Osteocyte (in vitro differentiated cells): ENCODE results near the gene OPA1. TPM values are rescaled to one million over a fixed set of nuclear protein-coding genes. Genes with fewer than 3 reads are reported as not detected.

Source experiments
- DNase-seq: peaks from one replicate; pipeline ENCODE4 v3.0.0; 2021; ENCODE audit warnings: mixed read lengths; ENCODE audit not compliant: unreplicated experiment; ENCODE audit errors: extremely low spot score
- H3K27ac Mint-ChIP-seq: one replicate; pipeline ENCODE4 v1.8.0; 2021; ENCODE audit warnings: mild to moderate bottlenecking, mixed read lengths; ENCODE audit not compliant: unreplicated experiment
- H3K27me3 Mint-ChIP-seq: one replicate; pipeline ENCODE4 v1.8.0; 2021; ENCODE audit warnings: mixed read lengths; ENCODE audit not compliant: unreplicated experiment
- H3K36me3 Mint-ChIP-seq: one replicate; pipeline ENCODE4 v1.8.0; 2021; ENCODE audit warnings: mixed read lengths; ENCODE audit not compliant: unreplicated experiment
- H3K4me1 Mint-ChIP-seq: one replicate; pipeline ENCODE4 v1.8.0; 2021; ENCODE audit warnings: mixed read lengths; ENCODE audit not compliant: unreplicated experiment
- H3K4me3 Mint-ChIP-seq: one replicate; pipeline ENCODE4 v1.8.0; 2021; ENCODE audit warnings: mild to moderate bottlenecking, moderate library complexity, mixed read lengths; ENCODE audit not compliant: unreplicated experiment
- H3K9me3 Mint-ChIP-seq: one replicate; pipeline ENCODE4 v1.8.0; 2021; ENCODE audit warnings: mixed read lengths; ENCODE audit not compliant: unreplicated experiment
- total RNA-seq: library from RNA; stranded (reverse); gene quantifications from 2 replicates; pipeline ENCODE4 v1.2.1, GENCODE V29; 2021
- TF ChIP-seq, protein P1 (sequence below): fragments of 200-600 bp; sonication (generic); IDR thresholded peaks from 2 replicates; pipeline ENCODE4 v1.5.0; 2021; ENCODE audit warnings: antibody characterized with exemption, mild to moderate bottlenecking, moderate library complexity

Gene OPA1
- total RNA-seq, 1 donor from 2014 or later: 49.6 TPM

DNA sequence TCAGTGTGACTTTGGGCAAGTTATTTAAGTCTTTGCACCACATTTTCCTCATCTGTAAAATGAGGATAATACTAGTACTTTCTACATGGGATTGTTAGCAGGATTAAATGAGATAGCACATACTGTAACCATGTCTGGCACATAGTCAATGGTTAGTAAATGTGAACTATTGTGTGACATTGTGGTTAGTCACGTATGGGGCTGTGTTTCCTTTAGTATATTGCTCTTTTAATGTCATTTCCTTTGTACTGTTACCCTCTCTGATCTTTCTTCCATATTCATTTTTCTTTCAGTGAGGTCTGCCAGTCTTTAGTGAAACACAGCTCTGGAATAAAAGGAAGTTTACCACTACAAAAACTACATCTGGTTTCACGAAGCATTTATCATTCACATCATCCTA is 21.4 kb downstream of the OPA1 start:
- Mint-ChIP-seq H3K4me1 (peaks cover 1% of the 10 kb centered on the region), H3K36me3 (peaks cover 27% of the 10 kb centered on the region), H3K4me3 (no peak overlapping the region), H3K9me3 (no peaks in the 10 kb centered on the region), H3K27me3 (no peaks in the 10 kb centered on the region), H3K27ac (no peak overlapping the region)
- no peak for DNase-seq
- TF ChIP-seq, protein P1, sequence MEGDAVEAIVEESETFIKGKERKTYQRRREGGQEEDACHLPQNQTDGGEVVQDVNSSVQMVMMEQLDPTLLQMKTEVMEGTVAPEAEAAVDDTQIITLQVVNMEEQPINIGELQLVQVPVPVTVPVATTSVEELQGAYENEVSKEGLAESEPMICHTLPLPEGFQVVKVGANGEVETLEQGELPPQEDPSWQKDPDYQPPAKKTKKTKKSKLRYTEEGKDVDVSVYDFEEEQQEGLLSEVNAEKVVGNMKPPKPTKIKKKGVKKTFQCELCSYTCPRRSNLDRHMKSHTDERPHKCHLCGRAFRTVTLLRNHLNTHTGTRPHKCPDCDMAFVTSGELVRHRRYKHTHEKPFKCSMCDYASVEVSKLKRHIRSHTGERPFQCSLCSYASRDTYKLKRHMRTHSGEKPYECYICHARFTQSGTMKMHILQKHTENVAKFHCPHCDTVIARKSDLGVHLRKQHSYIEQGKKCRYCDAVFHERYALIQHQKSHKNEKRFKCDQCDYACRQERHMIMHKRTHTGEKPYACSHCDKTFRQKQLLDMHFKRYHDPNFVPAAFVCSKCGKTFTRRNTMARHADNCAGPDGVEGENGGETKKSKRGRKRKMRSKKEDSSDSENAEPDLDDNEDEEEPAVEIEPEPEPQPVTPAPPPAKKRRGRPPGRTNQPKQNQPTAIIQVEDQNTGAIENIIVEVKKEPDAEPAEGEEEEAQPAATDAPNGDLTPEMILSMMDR: no peak

DNA sequence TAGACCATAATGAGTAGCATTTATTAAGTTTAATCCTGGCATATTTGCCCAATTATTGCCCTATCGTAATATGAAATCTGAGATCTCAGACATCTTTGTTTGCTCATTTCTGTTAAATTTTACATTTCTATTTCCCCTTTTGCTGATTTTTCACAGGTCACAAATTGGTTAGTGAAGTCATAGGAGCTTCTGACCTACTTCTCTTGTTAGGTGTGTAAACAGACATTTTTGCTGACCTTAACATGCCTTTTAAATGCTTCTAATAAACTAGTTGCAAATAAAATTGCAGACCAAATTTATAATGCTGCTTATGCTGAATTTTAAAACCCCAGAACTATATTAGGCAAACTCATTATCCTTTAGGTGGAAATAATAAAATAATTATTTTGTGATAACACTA is 24.6 kb downstream of the OPA1 start:
- peaks cover 33% of the 10 kb centered on the region for H3K36me3 Mint-ChIP-seq
- no peaks in the 10 kb centered on the region for H3K9me3 Mint-ChIP-seq
- H3K4me1 Mint-ChIP-seq: no peaks in the 10 kb centered on the region
- H3K4me3 Mint-ChIP-seq: no peak overlapping the region
- H3K27me3 Mint-ChIP-seq: no peaks in the 10 kb centered on the region
- no peak overlapping the region for H3K27ac Mint-ChIP-seq
- no peak for DNase-seq
- TF ChIP-seq, protein P1: no peak

DNA sequence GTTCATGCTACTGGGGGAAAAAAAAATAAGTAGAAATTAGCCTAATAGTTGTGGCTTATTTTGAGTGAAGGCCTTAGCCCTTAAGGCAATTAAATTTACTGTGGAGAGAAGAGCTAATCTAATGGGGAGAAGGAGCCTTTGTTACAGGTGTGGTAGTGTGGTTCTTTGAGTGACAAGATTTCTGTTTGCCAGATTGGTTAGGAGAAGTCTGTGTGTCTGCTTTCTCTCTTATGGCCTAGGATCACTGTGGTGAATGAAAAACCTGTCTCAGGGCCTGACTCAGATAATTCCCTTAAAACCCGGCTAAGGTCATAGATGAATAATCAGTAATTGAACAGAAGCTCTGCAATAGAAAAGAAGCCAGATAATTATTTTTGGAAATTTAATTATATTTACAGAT is 27.0 kb downstream of the OPA1 start:
- H3K4me3 Mint-ChIP-seq: no peak overlapping the region
- no peaks in the 10 kb centered on the region for H3K9me3 Mint-ChIP-seq
- no peak for DNase-seq

DNA sequence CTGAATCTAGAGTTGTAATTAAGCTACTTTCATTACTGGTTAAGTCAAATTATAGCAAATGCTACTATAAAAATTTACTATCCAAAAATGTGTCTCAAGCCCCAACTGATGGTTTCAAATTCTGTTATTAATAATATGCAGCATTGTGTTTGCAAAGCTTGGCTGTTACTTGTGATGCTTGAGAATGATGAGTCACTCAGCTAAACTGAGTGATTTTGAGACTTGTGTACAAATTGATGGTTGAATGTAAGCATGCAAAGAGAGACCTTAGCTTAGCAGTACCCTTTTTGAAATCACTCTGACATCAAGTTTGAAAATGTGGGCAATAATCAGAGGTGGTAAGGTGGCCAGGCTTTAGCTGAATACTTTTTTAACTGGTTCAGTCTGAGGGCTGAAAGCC is 27.6 kb downstream of the OPA1 start:
- no peak for DNase-seq
- Mint-ChIP-seq H3K9me3 (no peaks in the 10 kb centered on the region), H3K27ac (no peak overlapping the region), H3K4me3 (no peak overlapping the region), H3K27me3 (no peaks in the 10 kb centered on the region), H3K4me1 (no peaks in the 10 kb centered on the region), H3K36me3 (peaks cover 29% of the 10 kb centered on the region)
- TF ChIP-seq, protein P1: no peak

More for the DNA sequence above, 27.0 kb downstream of the OPA1 start:
- H3K27me3 Mint-ChIP-seq: no peaks in the 10 kb centered on the region
- H3K36me3 Mint-ChIP-seq: peaks cover 32% of the 10 kb centered on the region
- no peaks in the 10 kb centered on the region for H3K4me1 Mint-ChIP-seq
- H3K27ac Mint-ChIP-seq: peak overlapping the region; percentile 0
- TF ChIP-seq, protein P1: no peak

DNA sequence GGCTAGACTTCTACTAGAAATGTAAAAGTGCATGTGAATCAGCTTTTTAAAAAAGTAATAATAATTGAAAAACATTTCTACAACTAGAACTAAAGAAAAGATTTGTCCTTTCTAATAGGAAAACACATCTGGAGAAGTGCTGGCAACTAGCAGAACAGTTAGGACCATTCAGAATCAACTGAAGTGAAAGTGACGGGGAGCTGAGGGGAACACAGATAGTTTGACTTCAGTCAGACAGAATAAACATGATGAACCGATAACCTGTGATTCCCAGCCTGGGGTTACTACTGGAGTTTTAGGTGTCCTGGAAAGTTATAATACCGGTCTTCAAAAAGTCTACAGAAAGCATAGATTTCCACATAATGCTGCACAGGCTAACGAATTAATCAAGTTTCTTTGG is 28.1 kb downstream of the OPA1 start:
- H3K27ac Mint-ChIP-seq: no peak overlapping the region
- H3K4me3 Mint-ChIP-seq: no peak overlapping the region

More for the DNA sequence above, 28.1 kb downstream of the OPA1 start:
- TF ChIP-seq, protein P1: no peak
- H3K4me1 Mint-ChIP-seq: no peaks in the 10 kb centered on the region
- H3K9me3 Mint-ChIP-seq: no peaks in the 10 kb centered on the region
- no peaks in the 10 kb centered on the region for H3K27me3 Mint-ChIP-seq
- H3K36me3 Mint-ChIP-seq: peaks cover 32% of the 10 kb centered on the region
- no peak for DNase-seq
